ENCODE results near the gene ADNP. TPM values are rescaled to one million over a fixed set of nuclear protein-coding genes. Genes with fewer than 3 reads are reported as not detected.
A peak's percentile ranks its signal among the peaks of the same experiment; 100 is the strongest.

The ADNP gene
- 23.1 and 23.3 TPM in 2 replicates for total RNA-seq (2012; rRNA removed)
- 17.5 and 24.8 TPM in 2 replicates for polyA plus RNA-seq (2012; rRNA removed)
- 5.1 and 7.4 TPM in 2 replicates for polyA plus RNA-seq (2012; cell fraction: cytosol; rRNA removed)
- 10.9 and 65.8 TPM in 2 replicates for polyA plus RNA-seq (2012; cell fraction: nucleus; rRNA removed; ENCODE audit: low replicate concordance)
- percentile 97 among the genes with signal in this experiment for Bru-seq, nascent RNA
- BruChase-seq, experiment 1, labeled RNA remaining after a 6-hour chase = percentile 95 among the genes with signal in this experiment
- BruChase-seq, experiment 2, labeled RNA remaining after a 2-hour chase = percentile 98 among the genes with signal in this experiment
- long read RNA-seq, full-length matches to known transcripts = 6 of 33 reads
- long read RNA-seq, partial matches to known transcripts = 2 of 33 reads
- long read RNA-seq, other reads (novel, unspliced or antisense) = 25 of 33 reads

DNA sequence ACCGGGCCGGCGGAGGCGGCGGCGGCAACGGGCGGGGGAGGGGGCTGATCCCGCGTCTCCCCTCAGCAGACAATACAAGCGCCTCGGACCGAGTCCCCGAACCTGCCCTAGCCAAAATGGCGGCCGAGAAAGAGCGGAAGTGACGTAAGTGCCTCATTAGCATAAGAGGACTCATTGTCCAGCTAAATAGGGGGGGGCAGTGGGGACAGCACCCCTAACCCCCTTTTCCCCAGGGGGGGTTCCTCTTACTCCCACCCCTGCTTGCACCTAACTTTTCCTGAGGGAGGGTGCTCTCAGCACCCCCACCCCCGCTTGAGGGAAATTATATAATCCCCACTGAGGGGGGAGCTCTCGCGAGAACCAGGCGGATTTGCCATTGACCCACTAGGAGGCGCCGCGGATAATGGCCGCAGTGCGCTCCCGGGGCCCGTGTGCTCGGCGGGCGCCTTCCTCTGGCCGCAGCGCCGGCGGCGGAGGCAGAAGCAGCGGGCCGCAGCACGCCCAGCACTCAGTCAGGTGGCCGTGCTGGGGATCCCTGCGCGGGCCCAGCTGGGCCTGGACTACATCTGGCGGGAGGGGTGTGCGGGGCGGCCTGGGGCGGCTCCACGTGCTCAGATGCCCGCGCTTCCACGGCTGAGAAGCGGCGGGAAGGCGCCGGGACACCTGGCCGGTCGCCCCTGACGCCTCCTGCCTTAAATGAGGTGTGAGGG, at the start of gene ADNP:
TSS of gene ADNP (minus strand) at position 132 of the 710 bp plus-strand sequence. CDS start 27,441 bp downstream, outside the sequence.
- H2AK9ac ChIP-seq (replicated peaks; ENCODE audit: low read depth, low read length, poor library complexity) = peak within 1 kb of the TSS; percentile 100
- H3K9ac ChIP-seq (ENCODE audit: low read depth, low read length) = peak within 1 kb of the TSS; percentile 94
- peak within 1 kb of the TSS; percentile 76 to 96 for H4K8ac ChIP-seq (ENCODE audit: low read depth in 2 of 2, low read length in 2 of 2)
- peak within 1 kb of the TSS; percentile 97 for H3K27ac ChIP-seq (ENCODE audit: insufficient read depth, low read length)
- CTCF ChIA-PET = interaction anchor here (0.7 to 2.3 kb wide), 3 partner anchors 137 to 143 kb away, joined by 3 to 10 read pairs (median 4); partner anchors contain the start of gene BCAS4
- peaks cover 16% of the 10 kb centered on the region for H3K4me1 ChIP-seq (ENCODE audit: control insufficient read depth, insufficient read depth, low read length)
- peaks cover 10% of the 10 kb centered on the region for H3K36me3 ChIP-seq (ENCODE audit: control insufficient read depth, insufficient read depth, low read length)
- peak within 1 kb of the TSS; percentile 88 for H4K91ac ChIP-seq (ENCODE audit: insufficient read depth, low read depth, low read length)
- peak within 1 kb of the TSS; percentile 84 for H3K23ac ChIP-seq (ENCODE audit: low read depth, low read length)
- H2BK20ac ChIP-seq (ENCODE audit: low read depth, low read length) = peak within 1 kb of the TSS; percentile 53; the same call in 1 of the 2 replicates
- H3K4ac ChIP-seq (ENCODE audit: low read depth, low read length) = peak within 1 kb of the TSS; percentile 91
- H3K18ac ChIP-seq (ENCODE audit: low read depth, low read length) = peak within 1 kb of the TSS; percentile 80
- peak within 1 kb of the TSS; percentile 90 for H2AK5ac ChIP-seq (ENCODE audit: low read depth, low read length)
- H4K5ac ChIP-seq (ENCODE audit: low read depth, low read length) = peak within 1 kb of the TSS; percentile 80
- H3K14ac ChIP-seq (replicated peaks; ENCODE audit: low read depth, low read length) = peak within 1 kb of the TSS; percentile 92
- H2BK5ac ChIP-seq (ENCODE audit: low read depth, low read length, poor library complexity, severe bottlenecking) = peak within 1 kb of the TSS; percentile 95
- POLR2A ChIA-PET (ENCODE audit: unreplicated experiment) = interaction anchor here (0.5 to 0.6 kb wide), 5 partner anchors 11 to 139 kb away, joined by 3 to 17 read pairs (median 5); no protein-coding TSS in a partner anchor
- no TSS peak for BruUV-seq (replicated peaks)
- DNase-seq = peak; percentile 86
- dilution Hi-C loops (cut with HindIII; ENCODE audit: low sequenced_read_pairs, unreplicated experiment) = no loop called here
- peaks cover 38% of the 10 kb centered on the region for H4K20me1 ChIP-seq (ENCODE audit: insufficient read depth, low read length)
- H3K79me1 ChIP-seq (ENCODE audit: low read depth in 1 of 2, low read length in 2 of 2) = peaks cover 4 to 25% of the 10 kb centered on the region in 2 experiments
- ATAC-seq (ENCODE audit: low read depth) = peak; percentile 68
- intact Hi-C loops (cut with micrococcal nuclease) = no loop called here
- peak within 1 kb of the TSS; percentile 61 for H3K56ac ChIP-seq (ENCODE audit: extremely low read depth, insufficient read depth, low read length)
- H2BK120ac ChIP-seq (ENCODE audit: low read depth, low read length) = peak within 1 kb of the TSS; percentile 77
- peaks cover 8% of the 10 kb centered on the region for H3K9me1 ChIP-seq (ENCODE audit: insufficient read depth, low read length)
- H3K9me3 ChIP-seq (ENCODE audit: control insufficient read depth, insufficient read depth, low read length) = no peaks in the 10 kb centered on the region
- H2AFZ ChIP-seq (replicated peaks; ENCODE audit: low read length, poor library complexity) = peak within 1 kb of the TSS; percentile 92
- in situ Hi-C loops (cut with MboI; ENCODE audit: low sequenced_read_pairs) = loop anchor here (5.0 kb wide), 1 partner anchor 119 kb away; no protein-coding TSS in a partner anchor
- H2BK15ac ChIP-seq (ENCODE audit: low read depth, low read length) = peak within 1 kb of the TSS; percentile 73; the same call in 2 of the 3 replicates
- peak within 1 kb of the TSS; percentile 61 for H3K4me2 ChIP-seq (ENCODE audit: low read depth, low read length)
- H3K4me3 ChIP-seq (ENCODE audit: insufficient read depth, low read depth, low read length) = peak within 1 kb of the TSS; percentile 95
- H3K27me3 ChIP-seq (ENCODE audit: control insufficient read depth, insufficient read depth, low read length) = no peaks in the 10 kb centered on the region
- WGBS, 2 experiments (ENCODE audit: extremely low coverage in 2 of 2, insufficient read length in 1 of 2) = 4% methylated on average over 28 of the region's 58 CpGs; no CpG with 5 or more reads in 1 of the 2 experiments
- TF ChIP-seq MAZ (IDR thresholded peaks at IDR 0.05; ENCODE audit: borderline replicate concordance, low read depth, low read length) = peak; percentile 56
- TF ChIP-seq NFE2L2 (IDR thresholded peaks at IDR 0.05; ENCODE audit: low read depth, low read length) = no peak
- peak; percentile 35 for TF ChIP-seq BHLHE40 (IDR thresholded peaks at IDR 0.05; ENCODE audit: low read depth, low read length)
- peak; percentile 35 for TF ChIP-seq SMC3 (IDR thresholded peaks at IDR 0.05; ENCODE audit: low read depth, low read length)
- TF ChIP-seq RCOR1 (IDR thresholded peaks at IDR 0.05; ENCODE audit: insufficient replicate concordance, low read length) = peak; percentile 16
- TF ChIP-seq FOS (IDR thresholded peaks at IDR 0.05; ENCODE audit: low read depth, low read length) = no peak
- TF ChIP-seq CHD1 (IDR thresholded peaks at IDR 0.05; ENCODE audit: low read depth, low read length) = no peak
- TF ChIP-seq, protein P1, sequence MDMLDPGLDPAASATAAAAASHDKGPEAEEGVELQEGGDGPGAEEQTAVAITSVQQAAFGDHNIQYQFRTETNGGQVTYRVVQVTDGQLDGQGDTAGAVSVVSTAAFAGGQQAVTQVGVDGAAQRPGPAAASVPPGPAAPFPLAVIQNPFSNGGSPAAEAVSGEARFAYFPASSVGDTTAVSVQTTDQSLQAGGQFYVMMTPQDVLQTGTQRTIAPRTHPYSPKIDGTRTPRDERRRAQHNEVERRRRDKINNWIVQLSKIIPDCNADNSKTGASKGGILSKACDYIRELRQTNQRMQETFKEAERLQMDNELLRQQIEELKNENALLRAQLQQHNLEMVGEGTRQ (IDR thresholded peaks at IDR 0.05; ENCODE audit: low read depth, low read length) = peak; percentile 89
- no peak for TF ChIP-seq RFX5 (IDR thresholded peaks at IDR 0.05; ENCODE audit: low read depth, low read length)
- peak; percentile 83 for TF ChIP-seq POLR2A (IDR thresholded peaks at IDR 0.05; ENCODE audit: low read depth, low read length)
- TF ChIP-seq, protein P2, sequence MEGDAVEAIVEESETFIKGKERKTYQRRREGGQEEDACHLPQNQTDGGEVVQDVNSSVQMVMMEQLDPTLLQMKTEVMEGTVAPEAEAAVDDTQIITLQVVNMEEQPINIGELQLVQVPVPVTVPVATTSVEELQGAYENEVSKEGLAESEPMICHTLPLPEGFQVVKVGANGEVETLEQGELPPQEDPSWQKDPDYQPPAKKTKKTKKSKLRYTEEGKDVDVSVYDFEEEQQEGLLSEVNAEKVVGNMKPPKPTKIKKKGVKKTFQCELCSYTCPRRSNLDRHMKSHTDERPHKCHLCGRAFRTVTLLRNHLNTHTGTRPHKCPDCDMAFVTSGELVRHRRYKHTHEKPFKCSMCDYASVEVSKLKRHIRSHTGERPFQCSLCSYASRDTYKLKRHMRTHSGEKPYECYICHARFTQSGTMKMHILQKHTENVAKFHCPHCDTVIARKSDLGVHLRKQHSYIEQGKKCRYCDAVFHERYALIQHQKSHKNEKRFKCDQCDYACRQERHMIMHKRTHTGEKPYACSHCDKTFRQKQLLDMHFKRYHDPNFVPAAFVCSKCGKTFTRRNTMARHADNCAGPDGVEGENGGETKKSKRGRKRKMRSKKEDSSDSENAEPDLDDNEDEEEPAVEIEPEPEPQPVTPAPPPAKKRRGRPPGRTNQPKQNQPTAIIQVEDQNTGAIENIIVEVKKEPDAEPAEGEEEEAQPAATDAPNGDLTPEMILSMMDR (conservative IDR thresholded peaks at IDR 0.05; ENCODE audit: low read depth, low read length) = peak; percentile 72
- TF ChIP-seq CEBPB (IDR thresholded peaks at IDR 0.05; ENCODE audit: low read depth, low read length) = no peak
- TF ChIP-seq MXI1 (IDR thresholded peaks at IDR 0.05; ENCODE audit: borderline replicate concordance, low read depth, low read length) = peak; percentile 80; the same call in 1 of the 2 replicates

Data from IMR-90 (cell line).